Endothelial cell (in vitro differentiated cells): ENCODE measurements around the gene PPM1H. TPM values are rescaled to one million over a fixed set of nuclear protein-coding genes. Genes with fewer than 3 reads are reported as not detected.
"Not testable (repeated sequence)": the region's sequence is repeated elsewhere in the genome, so short reads cannot be mapped to it uniquely, and the experiment has no call there.

Experiments
- DNase-seq: peaks from one replicate; pipeline ENCODE4 v3.0.0; 2021; ENCODE audit warnings: low spot score
- H3K27ac Mint-ChIP-seq: one replicate; pipeline ENCODE4 v1.8.0; 2021; ENCODE audit warnings: mixed read lengths, inconsistent platforms; ENCODE audit not compliant: unreplicated experiment
- H3K27me3 Mint-ChIP-seq: one replicate; pipeline ENCODE4 v1.8.0; 2021; ENCODE audit warnings: mild to moderate bottlenecking, moderate library complexity, mixed read lengths, inconsistent platforms; ENCODE audit not compliant: unreplicated experiment
- H3K36me3 Mint-ChIP-seq: one replicate; pipeline ENCODE4 v1.8.0; 2021; ENCODE audit warnings: mild to moderate bottlenecking, low read depth, mixed read lengths, inconsistent platforms; ENCODE audit not compliant: unreplicated experiment
- H3K4me1 Mint-ChIP-seq: one replicate; pipeline ENCODE4 v1.8.0; 2021; ENCODE audit warnings: mild to moderate bottlenecking, mixed read lengths, inconsistent platforms; ENCODE audit not compliant: unreplicated experiment
- H3K4me3 Mint-ChIP-seq: one replicate; pipeline ENCODE4 v1.8.0; 2021; ENCODE audit warnings: mild to moderate bottlenecking, mixed read lengths, inconsistent platforms; ENCODE audit not compliant: unreplicated experiment
- H3K9me3 Mint-ChIP-seq: one replicate; pipeline ENCODE4 v1.8.0; 2021; ENCODE audit warnings: mixed read lengths, inconsistent platforms; ENCODE audit not compliant: unreplicated experiment
- CTCF ChIP-seq: fragments of 200-600 bp; sonication (generic); IDR thresholded peaks from one replicate; pipeline ENCODE4 v1.5.0; 2021; ENCODE audit warnings: antibody characterized with exemption; ENCODE audit not compliant: unreplicated experiment
- total RNA-seq: library from RNA; stranded (reverse); fragmentation: NEBNext Ultra II Directional; extraction: Animal tissue kit (Norgen Biotek cat#: 25700); gene quantifications from one replicate; pipeline ENCODE4 v1.2.1, GENCODE V29; 2021; ENCODE audit not compliant: unreplicated experiment

Gene PPM1H
- total RNA-seq, 1 donor from 2014 or later = 71.8 TPM

GRCh38 chr12:62965242-62965641, 30.3 kb upstream of the PPM1H start:
- not testable (repeated sequence) for DNase-seq, H3K4me1 Mint-ChIP-seq, H3K9me3 Mint-ChIP-seq, H3K4me3 Mint-ChIP-seq, H3K36me3 Mint-ChIP-seq, H3K27ac Mint-ChIP-seq, H3K27me3 Mint-ChIP-seq

- no peak for TF ChIP-seq CTCF
- DNase-seq = no peak
- Mint-ChIP-seq H3K4me1 (peaks cover 1% of the 10 kb centered on the region), H3K27ac (no peak overlapping the region), H3K9me3 (no peaks in the 10 kb centered on the region), H3K4me3 (no peak overlapping the region), H3K27me3 (no peaks in the 10 kb centered on the region), H3K36me3 (no peaks in the 10 kb centered on the region)
Measured at GRCh38 chr12:62963486-62964041, 28.6 kb upstream of the PPM1H start.

- DNase-seq = no peak
- Mint-ChIP-seq H3K4me3 (no peak overlapping the region), H3K27ac (no peak overlapping the region), H3K36me3 (no peaks in the 10 kb centered on the region), H3K27me3 (no peaks in the 10 kb centered on the region), H3K9me3 (no peaks in the 10 kb centered on the region), H3K4me1 (peaks cover 13% of the 10 kb centered on the region)
- TF ChIP-seq CTCF = no peak
Measured at GRCh38 chr12:62960324-62960723, 25.4 kb upstream of the PPM1H start.

- Mint-ChIP-seq H3K4me1 (peaks cover 13% of the 10 kb centered on the region), H3K9me3 (no peaks in the 10 kb centered on the region), H3K4me3 (no peak overlapping the region), H3K36me3 (no peaks in the 10 kb centered on the region), H3K27ac (no peak overlapping the region), H3K27me3 (no peaks in the 10 kb centered on the region)
- TF ChIP-seq CTCF = no peak
- DNase-seq = no peak
Measured at GRCh38 chr12:62959745-62960144, 24.8 kb upstream of the PPM1H start.

GRCh38 chr12:62957233-62957953, 22.4 kb upstream of the PPM1H start:
- TF ChIP-seq CTCF = no peak
- DNase-seq = no peak
- Mint-ChIP-seq H3K9me3 (no peaks in the 10 kb centered on the region), H3K27ac (peak overlapping the region; percentile 76), H3K36me3 (no peaks in the 10 kb centered on the region), H3K27me3 (no peaks in the 10 kb centered on the region), H3K4me3 (no peak overlapping the region), H3K4me1 (peaks cover 13% of the 10 kb centered on the region)
